Measurements from ENCODE around the gene FAM136A.

The FAM136A gene

DNA sequence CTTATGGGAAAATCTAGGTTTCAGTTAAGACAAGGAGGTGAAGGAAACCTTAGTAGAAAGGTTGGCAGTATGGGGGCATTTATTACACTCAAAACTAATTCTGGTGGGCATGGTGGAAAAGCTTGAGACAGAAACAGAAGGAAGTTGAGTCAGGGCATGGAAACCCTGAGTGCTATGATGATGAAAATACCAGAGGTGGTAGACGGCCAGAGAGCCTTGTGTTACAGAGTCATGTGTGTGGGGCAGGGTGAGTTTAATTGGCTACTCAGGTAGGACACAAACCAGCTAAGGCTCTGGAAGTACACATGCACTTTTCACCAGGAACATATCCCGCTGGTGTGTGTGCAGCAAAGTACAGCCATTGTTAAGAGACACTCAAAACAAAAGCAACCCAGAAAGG lies 20.7 kb upstream of the FAM136A start:
- H3K27ac ChIP-seq (replicated peaks; ENCODE audit: low read length) = no peak overlapping the region
- no peak overlapping the region for H3K9ac ChIP-seq (ENCODE audit: low read depth, low read length, poor library complexity)

DNA sequence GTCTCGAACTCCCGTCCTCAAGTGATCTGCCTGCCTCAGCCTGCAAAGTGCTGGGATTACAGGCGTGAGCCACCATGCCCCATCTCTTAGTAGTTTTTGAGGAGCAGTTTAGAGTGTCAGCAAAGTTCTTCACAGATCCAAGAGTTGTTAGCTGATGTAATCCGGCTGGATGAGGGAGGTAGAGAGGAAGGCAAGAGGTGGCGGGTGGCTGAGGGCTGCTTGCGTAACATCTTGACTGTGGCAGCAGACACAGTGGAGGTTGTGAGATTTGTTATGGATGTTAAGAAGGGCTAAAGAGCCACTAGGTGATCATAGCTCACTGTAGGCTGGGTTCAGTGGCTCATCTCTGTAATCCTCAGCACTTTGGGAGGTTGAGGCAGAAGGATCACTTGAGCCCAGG lies 19.5 kb upstream of the FAM136A start:
- no peak overlapping the region for H4K91ac ChIP-seq (ENCODE audit: low read depth, low read length, poor library complexity)
- H3K4me1 ChIP-seq (ENCODE audit: control insufficient read depth in 2 of 2, insufficient read depth in 1 of 2, low read depth in 1 of 2, low read length in 2 of 2) = no peaks in the 10 kb centered on the region
- no peaks in the 10 kb centered on the region for H3K9me3 ChIP-seq (replicated peaks in 1 of 2; ENCODE audit: control insufficient read depth in 2 of 2, insufficient read depth in 1 of 2, low read depth in 1 of 2, low read length in 2 of 2)
- H3K9ac ChIP-seq (ENCODE audit: low read depth, low read length, poor library complexity) = no peak overlapping the region
- H2AFZ ChIP-seq (ENCODE audit: low read length) = no peak overlapping the region
- H3K4ac ChIP-seq (ENCODE audit: low read length) = no peak overlapping the region
- peaks cover 0 to 21% (median 0%) of the 10 kb centered on the region in 3 experiments for H3K27me3 ChIP-seq (ENCODE audit: control insufficient read depth in 3 of 3, insufficient read depth in 3 of 3, low read depth in 1 of 3, low read length in 3 of 3)
- no peak overlapping the region for H3K4me2 ChIP-seq (ENCODE audit: insufficient read depth, low read length, poor library complexity, severe bottlenecking)
- no peak overlapping the region for H2BK12ac ChIP-seq (ENCODE audit: low read length)
- no peak overlapping the region for H3K18ac ChIP-seq (ENCODE audit: low read length)
- no peak for DNase-seq (ENCODE audit: low spot score)
- no peak overlapping the region for H2BK15ac ChIP-seq (ENCODE audit: low read length)
- H4K8ac ChIP-seq (ENCODE audit: low read depth, low read length) = no peak overlapping the region
- no CpG with 5 or more reads among the region's 6 CpGs for WGBS, 2 donors (ENCODE audit: extremely low coverage in 2 of 2, insufficient read length in 2 of 2, insufficient replicate concordance in 1 of 2)
- no peak overlapping the region for H3K4me3 ChIP-seq (ENCODE audit: low read length in 2 of 2)
- H3K36me3 ChIP-seq (replicated peaks in 1 of 2; ENCODE audit: control insufficient read depth in 2 of 2, insufficient read depth in 2 of 2, low read length in 2 of 2) = no peaks in the 10 kb centered on the region
- no peak overlapping the region for H3K14ac ChIP-seq (ENCODE audit: low read length)
- no peak overlapping the region for H2BK120ac ChIP-seq (ENCODE audit: low read depth, low read length)
- H2BK5ac ChIP-seq (ENCODE audit: low read length) = no peak overlapping the region
- no peak overlapping the region for H3K27ac ChIP-seq (replicated peaks; ENCODE audit: low read length)
- no peaks in the 10 kb centered on the region for H3K79me1 ChIP-seq (ENCODE audit: low read depth, low read length)
- no peak overlapping the region for H3K23ac ChIP-seq (ENCODE audit: low read depth, low read length, poor library complexity)
- H2AK5ac ChIP-seq (ENCODE audit: low read depth, low read length) = no peak overlapping the region

More for the DNA sequence above, 20.7 kb upstream of the FAM136A start:
- no peak overlapping the region for H2AK5ac ChIP-seq (ENCODE audit: low read depth, low read length)
- no peaks in the 10 kb centered on the region for H3K4me1 ChIP-seq (ENCODE audit: control insufficient read depth in 2 of 2, insufficient read depth in 1 of 2, low read depth in 1 of 2, low read length in 2 of 2)
- H3K4me3 ChIP-seq (ENCODE audit: low read length in 2 of 2) = no peak overlapping the region
- H2BK15ac ChIP-seq (ENCODE audit: low read length) = no peak overlapping the region
- H3K4me2 ChIP-seq (ENCODE audit: insufficient read depth, low read length, poor library complexity, severe bottlenecking) = no peak overlapping the region
- DNase-seq (ENCODE audit: low spot score) = no peak
- H2BK5ac ChIP-seq (ENCODE audit: low read length) = no peak overlapping the region
- no peak overlapping the region for H3K23ac ChIP-seq (ENCODE audit: low read depth, low read length, poor library complexity)
- no CpG with 5 or more reads among the region's 2 CpGs for WGBS, 2 donors (ENCODE audit: extremely low coverage in 2 of 2, insufficient read length in 2 of 2, insufficient replicate concordance in 1 of 2)
- H3K14ac ChIP-seq (ENCODE audit: low read length) = no peak overlapping the region
- H3K9me3 ChIP-seq (replicated peaks in 1 of 2; ENCODE audit: control insufficient read depth in 2 of 2, insufficient read depth in 1 of 2, low read depth in 1 of 2, low read length in 2 of 2) = no peaks in the 10 kb centered on the region
- H2BK12ac ChIP-seq (ENCODE audit: low read length) = no peak overlapping the region
- H4K8ac ChIP-seq (ENCODE audit: low read depth, low read length) = no peak overlapping the region
- no peak overlapping the region for H2BK120ac ChIP-seq (ENCODE audit: low read depth, low read length)
- H3K36me3 ChIP-seq (replicated peaks in 1 of 2; ENCODE audit: control insufficient read depth in 2 of 2, insufficient read depth in 2 of 2, low read length in 2 of 2) = no peaks in the 10 kb centered on the region
- H3K18ac ChIP-seq (ENCODE audit: low read length) = no peak overlapping the region
- no peak overlapping the region for H3K4ac ChIP-seq (ENCODE audit: low read length)
- H3K27me3 ChIP-seq (ENCODE audit: control insufficient read depth in 3 of 3, insufficient read depth in 3 of 3, low read depth in 1 of 3, low read length in 3 of 3) = peaks cover 0 to 27% (median 0%) of the 10 kb centered on the region in 3 experiments
- H4K91ac ChIP-seq (ENCODE audit: low read depth, low read length, poor library complexity) = no peak overlapping the region
- H3K79me1 ChIP-seq (ENCODE audit: low read depth, low read length) = no peaks in the 10 kb centered on the region
- H2AFZ ChIP-seq (ENCODE audit: low read length) = no peak overlapping the region

GRCh38 chr2:70314640-70315039 lies 12.8 kb upstream of the FAM136A start:
- Histone ChIP-seq H4K91ac (ENCODE audit: low read depth, low read length, poor library complexity) (no peak overlapping the region), H2BK5ac (ENCODE audit: low read length) (no peak overlapping the region), H3K4me1 (ENCODE audit: control insufficient read depth in 2 of 2, insufficient read depth in 1 of 2, low read depth in 1 of 2, low read length in 2 of 2) (no peaks in the 10 kb centered on the region), H2AFZ (ENCODE audit: low read length) (no peak overlapping the region), H4K8ac (ENCODE audit: low read depth, low read length) (no peak overlapping the region), H2AK5ac (ENCODE audit: low read depth, low read length) (no peak overlapping the region), H3K79me1 (ENCODE audit: low read depth, low read length) (no peaks in the 10 kb centered on the region), H3K4me2 (ENCODE audit: insufficient read depth, low read length, poor library complexity, severe bottlenecking) (no peak overlapping the region), H3K23ac (ENCODE audit: low read depth, low read length, poor library complexity) (no peak overlapping the region), H3K18ac (ENCODE audit: low read length) (no peak overlapping the region), H3K9me3 (replicated peaks in 1 of 2; ENCODE audit: control insufficient read depth in 2 of 2, insufficient read depth in 1 of 2, low read depth in 1 of 2, low read length in 2 of 2) (no peaks in the 10 kb centered on the region), H2BK120ac (ENCODE audit: low read depth, low read length) (no peak overlapping the region), H2BK12ac (ENCODE audit: low read length) (no peak overlapping the region), H3K27me3 (ENCODE audit: control insufficient read depth in 3 of 3, insufficient read depth in 3 of 3, low read depth in 1 of 3, low read length in 3 of 3) (peaks cover 0 to 13% (median 0%) of the 10 kb centered on the region in 3 experiments), H3K4me3 (ENCODE audit: low read length in 2 of 2) (no peak overlapping the region), H2BK15ac (ENCODE audit: low read length) (no peak overlapping the region), H3K4ac (ENCODE audit: low read length) (no peak overlapping the region), H3K27ac (replicated peaks; ENCODE audit: low read length) (no peak overlapping the region), H3K14ac (ENCODE audit: low read length) (no peak overlapping the region), H3K36me3 (replicated peaks in 1 of 2; ENCODE audit: control insufficient read depth in 2 of 2, insufficient read depth in 2 of 2, low read length in 2 of 2) (no peaks in the 10 kb centered on the region), H3K9ac (ENCODE audit: low read depth, low read length, poor library complexity) (no peak overlapping the region)
- no CpG with 5 or more reads among the region's 1 CpG for WGBS, 2 donors (ENCODE audit: extremely low coverage in 2 of 2, insufficient read length in 2 of 2, insufficient replicate concordance in 1 of 2)
- DNase-seq (ENCODE audit: low spot score) = no peak

- no peak overlapping the region for H3K4me2 ChIP-seq (ENCODE audit: insufficient read depth, low read length, poor library complexity, severe bottlenecking)
- H3K9me3 ChIP-seq (replicated peaks in 1 of 2; ENCODE audit: control insufficient read depth in 2 of 2, insufficient read depth in 1 of 2, low read depth in 1 of 2, low read length in 2 of 2) = no peaks in the 10 kb centered on the region
- no peak overlapping the region for H3K27ac ChIP-seq (replicated peaks; ENCODE audit: low read length)
- H4K8ac ChIP-seq (ENCODE audit: low read depth, low read length) = no peak overlapping the region
- H2BK12ac ChIP-seq (ENCODE audit: low read length) = no peak overlapping the region
- no peak overlapping the region for H3K4ac ChIP-seq (ENCODE audit: low read length)
- no peak overlapping the region for H2BK15ac ChIP-seq (ENCODE audit: low read length)
- no peaks in the 10 kb centered on the region for H3K4me1 ChIP-seq (ENCODE audit: control insufficient read depth in 2 of 2, insufficient read depth in 1 of 2, low read depth in 1 of 2, low read length in 2 of 2)
- H3K4me3 ChIP-seq (ENCODE audit: low read length in 2 of 2) = no peak overlapping the region
- H3K23ac ChIP-seq (ENCODE audit: low read depth, low read length, poor library complexity) = no peak overlapping the region
- no peak overlapping the region for H2AFZ ChIP-seq (ENCODE audit: low read length)
- no CpG with 5 or more reads among the region's 1 CpG for WGBS, 2 donors (ENCODE audit: extremely low coverage in 2 of 2, insufficient read length in 2 of 2, insufficient replicate concordance in 1 of 2)
- H3K18ac ChIP-seq (ENCODE audit: low read length) = no peak overlapping the region
- H3K27me3 ChIP-seq (ENCODE audit: control insufficient read depth in 3 of 3, insufficient read depth in 3 of 3, low read depth in 1 of 3, low read length in 3 of 3) = peaks cover 0 to 3% (median 0%) of the 10 kb centered on the region in 3 experiments
- no peak overlapping the region for H2AK5ac ChIP-seq (ENCODE audit: low read depth, low read length)
- DNase-seq (ENCODE audit: low spot score) = no peak
- no peak overlapping the region for H2BK120ac ChIP-seq (ENCODE audit: low read depth, low read length)
- no peak overlapping the region for H4K91ac ChIP-seq (ENCODE audit: low read depth, low read length, poor library complexity)
- H3K14ac ChIP-seq (ENCODE audit: low read length) = no peak overlapping the region
- no peak overlapping the region for H2BK5ac ChIP-seq (ENCODE audit: low read length)
- H3K79me1 ChIP-seq (ENCODE audit: low read depth, low read length) = no peaks in the 10 kb centered on the region
- no peak overlapping the region for H3K9ac ChIP-seq (ENCODE audit: low read depth, low read length, poor library complexity)
- no peaks in the 10 kb centered on the region for H3K36me3 ChIP-seq (replicated peaks in 1 of 2; ENCODE audit: control insufficient read depth in 2 of 2, insufficient read depth in 2 of 2, low read length in 2 of 2)
Observed at GRCh38 chr2:70312560-70312959, 10.7 kb upstream of the FAM136A start.
